BJ (cell line): ENCODE results near the gene KDM1B. TPM values are rescaled to one million over a fixed set of nuclear protein-coding genes. Genes with fewer than 3 reads are reported as not detected.

ENCODE experiments used
- CTCF ChIA-PET: fragments of 350-600 bp; formaldehyde crosslinking; extraction: SDS; loops from one replicate; lab custom pipeline; 2021; ENCODE audit warnings: antibody characterized with exemption, inconsistent platforms; lab: Yijun Ruan, JAX
- POLR2A ChIA-PET: fragments of 300-600 bp; sonication (Branson Sonifier 250); formaldehyde crosslinking; extraction: SDS; loops from one replicate; lab custom pipeline; 2021; ENCODE audit warnings: antibody characterized with exemption; lab: Charles Lee
- DNase-seq: peaks from one replicate; pipeline ENCODE4 v3.0.0-alpha.2; 2011; ENCODE audit warnings: low read depth
- H3K27me3 ChIP-seq: 2 replicates; pipeline ENCODE4 v1.6.0; 2011; ENCODE audit warnings: low read length; ENCODE audit not compliant: control insufficient read depth, insufficient read depth
- H3K36me3 ChIP-seq: 2 replicates; pipeline ENCODE4 v1.5.1; 2011; ENCODE audit warnings: low read length; ENCODE audit not compliant: control insufficient read depth, insufficient read depth
- H3K4me3 ChIP-seq: 2 replicates; pipeline ENCODE4 v1.5.1; 2011; ENCODE audit warnings: low read depth, mild to moderate bottlenecking, control low read depth, low read length
- CTCF ChIP-seq: IDR thresholded peaks from 2 replicates; pipeline ENCODE4 v1.5.1; 2011; ENCODE audit warnings: low read depth, mild to moderate bottlenecking, control low read depth, inconsistent platforms, low read length, moderate library complexity; ENCODE audit not compliant: insufficient read depth
- polyA plus RNA-seq: library from polyadenylated mRNA; depleted of rRNA; stranded (reverse); fragments of >200 nt; gene quantifications from 2 replicates; pipeline ENCODE4 v1.2.3, GENCODE V29; 2011

Gene KDM1B
- polyA plus RNA-seq, 1 experiment, result 10.3 TPM

GRCh38 chr6:18265787-18266522 is 110.7 kb downstream of the KDM1B start:
- ChIA-PET POLR2A (no interaction called here), CTCF (interaction anchor here (0.6 to 1.3 kb wide), 3 partner anchors 14 to 237 kb away, joined by 3 to 5 read pairs (median 4); no protein-coding TSS in a partner anchor)
- no peak overlapping the region for H3K4me3 ChIP-seq
- H3K36me3 ChIP-seq, result no peaks in the 10 kb centered on the region
- no peaks in the 10 kb centered on the region for H3K27me3 ChIP-seq
- no peak for TF ChIP-seq CTCF
- DNase-seq, result no peak

- no peak for DNase-seq
- H3K36me3 ChIP-seq, result no peaks in the 10 kb centered on the region
- no peak for TF ChIP-seq CTCF
- ChIA-PET CTCF (no interaction called here), POLR2A (no interaction called here)
- H3K4me3 ChIP-seq, result no peak overlapping the region
- no peaks in the 10 kb centered on the region for H3K27me3 ChIP-seq
Measured at GRCh38 chr6:18266523-18266912, 111.3 kb downstream of the KDM1B start.

GRCh38 chr6:18268066-18268465 is 112.8 kb downstream of the KDM1B start:
- ChIA-PET CTCF (no interaction called here), POLR2A (interaction anchor here (0.6 kb wide), 1 partner anchor 338 kb away, joined by 3 read pairs; no protein-coding TSS in a partner anchor)
- no peak for TF ChIP-seq CTCF
- no peak for DNase-seq
- no peaks in the 10 kb centered on the region for H3K36me3 ChIP-seq
- no peak overlapping the region for H3K4me3 ChIP-seq
- H3K27me3 ChIP-seq, result no peaks in the 10 kb centered on the region; the same call in 1 of the 2 replicates

GRCh38 chr6:18269253-18269652 is 114.0 kb downstream of the KDM1B start:
- H3K4me3 ChIP-seq, result no peak overlapping the region
- peak; percentile 21 for DNase-seq
- no peaks in the 10 kb centered on the region for H3K36me3 ChIP-seq
- ChIA-PET POLR2A (no interaction called here), CTCF (no interaction called here)
- H3K27me3 ChIP-seq, result no peaks in the 10 kb centered on the region; the same call in 1 of the 2 replicates
- no peak for TF ChIP-seq CTCF

- no peak for TF ChIP-seq CTCF
- POLR2A ChIA-PET, result no interaction called here
- Histone ChIP-seq H3K4me3 (no peak overlapping the region), H3K36me3 (no peaks in the 10 kb centered on the region), H3K27me3 (no peaks in the 10 kb centered on the region; the same call in 1 of the 2 replicates)
- CTCF ChIA-PET, result no interaction called here
- DNase-seq, result no peak
Measured at GRCh38 chr6:18269717-18270116, 114.5 kb downstream of the KDM1B start.
